Tibial nerve (tissue), 4 donors: ENCODE measurements around the gene DGCR2. TPM values are rescaled to one million over a fixed set of nuclear protein-coding genes. Genes with fewer than 3 reads are reported as not detected.

Experiments
- DNase-seq, 2 donors: peaks; one replicate each; pipeline ENCODE4 v3.0.0-alpha.2; 2019; ENCODE audit warnings: low spot score in 2 of 2
- H3K27ac ChIP-seq, 4 donors: fragments of 200-600 bp; sonication (generic) in 3 of 4; one replicate each; pipeline ENCODE4 v1.5.1; 2017 to 2019; ENCODE audit warnings: mild to moderate bottlenecking in 1 of 4
- H3K27me3 ChIP-seq, 2 donors: fragments of 200-600 bp; sonication (generic) in 1 of 2; one replicate each; pipeline versions ENCODE4 v1.5.1 to v1.6.0; 2017 to 2019
- H3K36me3 ChIP-seq, 3 donors: fragments of 200-600 bp; sonication (generic); one replicate each; pipeline ENCODE4 v1.5.1; 2018 to 2019
- H3K4me1 ChIP-seq, 4 donors: fragments of 200-600 bp; sonication (generic) in 3 of 4; one replicate each; pipeline ENCODE4 v1.5.1; 2017 to 2019
- H3K4me3 ChIP-seq, 4 donors: fragments of 200-600 bp; sonication (generic) in 3 of 4; one replicate each; pipeline ENCODE4 v1.5.1; 2017 to 2019; ENCODE audit warnings: mild to moderate bottlenecking in 1 of 4, moderate library complexity in 1 of 4
- H3K9me3 ChIP-seq, 4 donors: fragments of 200-600 bp; sonication (generic) in 3 of 4; one replicate each; pipeline ENCODE4 v1.5.1; 2017 to 2019
- CTCF ChIP-seq, 5 experiments: fragments of 200-600 bp in 3 of 5; fragments of 450-650 bp in 2 of 5; sonication (generic) in 3 of 5; IDR thresholded peaks; one replicate each; pipeline ENCODE4 v1.5.1; 2016 to 2019; ENCODE audit warnings: antibody characterized with exemption in 5 of 5, mild to moderate bottlenecking in 3 of 5, moderate library complexity in 2 of 5
- EP300 ChIP-seq, 2 donors: sonication (generic); formaldehyde crosslinking; IDR thresholded peaks; one replicate each; pipeline ENCODE4 v1.6.1; 2017; ENCODE audit warnings: antibody characterized with exemption in 2 of 2, mild to moderate bottlenecking in 1 of 2
- POLR2A ChIP-seq, 2 donors: fragments of 450-650 bp; IDR thresholded peaks; one replicate each; pipeline ENCODE4 v1.6.1; 2017; ENCODE audit warnings: antibody characterized with exemption in 2 of 2, mild to moderate bottlenecking in 2 of 2, moderate library complexity in 2 of 2
- whole genome bisulfite sequencing, 2 donors: methylation state at CpG; one replicate each; pipeline ENCODE4 v1.1.5; 2018; 5-methylcytosine and 5-hydroxymethylcytosine counted together
- total RNA-seq, 4 donors: library from RNA; depleted of rRNA; stranded (reverse); fragments of >200 nt; gene quantifications; one replicate each; pipeline ENCODE4 v1.1.0, GENCODE V29; 2016

Gene DGCR2
- total RNA-seq, 4 donors from 2014 or later = 57.6 to 68.0 (median 58.9) TPM

GRCh38 chr22:19063581-19064353 lies 58.4 kb downstream of the DGCR2 start:
- peaks cover 0 to 100% (median 30%) of the 10 kb centered on the region in 3 donors for H3K36me3 ChIP-seq

DNA sequence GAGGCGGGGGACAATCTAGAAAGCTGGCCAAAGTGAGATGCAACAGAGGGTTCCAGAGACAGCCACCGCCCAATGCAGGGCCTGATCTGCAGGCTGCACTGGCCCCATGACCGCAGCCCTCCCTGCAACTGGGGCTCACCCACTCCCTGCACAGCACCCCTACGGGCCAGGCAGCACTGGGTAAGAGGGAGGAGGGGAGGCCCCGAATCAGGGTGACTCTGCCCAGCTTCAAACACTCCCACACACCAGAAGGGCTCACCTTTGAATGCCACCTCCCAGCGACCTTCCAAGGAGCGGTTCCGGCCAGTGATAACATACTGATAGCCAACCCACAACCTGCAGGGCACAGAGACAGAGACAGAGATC lies 59.3 kb downstream of the DGCR2 start:
- peaks cover 0 to 7% (median 0%) of the 10 kb centered on the region in 4 donors for H3K4me1 ChIP-seq
- no peaks in the 10 kb centered on the region for H3K9me3 ChIP-seq
- 83 to 93% methylated on average over 7 to 8 of the region's 8 CpGs for WGBS, 2 donors
- no peak for DNase-seq
- H3K27me3 ChIP-seq = no peaks in the 10 kb centered on the region
- peaks cover 0 to 100% (median 30%) of the 10 kb centered on the region in 3 donors for H3K36me3 ChIP-seq
- no peak for TF ChIP-seq EP300 (IDR thresholded peaks at IDR 0.05)
- no peak for TF ChIP-seq POLR2A (IDR thresholded peaks at IDR 0.05)
- no peak for TF ChIP-seq CTCF (IDR thresholded peaks at IDR 0.05)
- no peak overlapping the region for H3K27ac ChIP-seq
- no peak overlapping the region for H3K4me3 ChIP-seq

More at GRCh38 chr22:19063581-19064353, 58.4 kb downstream of the DGCR2 start:
- H3K4me3 ChIP-seq = no peak overlapping the region
- no peak for TF ChIP-seq EP300 (IDR thresholded peaks at IDR 0.05)
- no peak for TF ChIP-seq CTCF (IDR thresholded peaks at IDR 0.05)
- no peak for TF ChIP-seq POLR2A (IDR thresholded peaks at IDR 0.05)
- 64 to 76% methylated on average over 8 of the region's 8 CpGs for WGBS, 2 donors
- no peak overlapping the region for H3K27ac ChIP-seq
- no peaks in the 10 kb centered on the region for H3K9me3 ChIP-seq
- H3K27me3 ChIP-seq = no peaks in the 10 kb centered on the region
- DNase-seq = no peak
- H3K4me1 ChIP-seq = peaks cover 0 to 7% (median 0%) of the 10 kb centered on the region in 4 donors

- DNase-seq = no peak
- Histone ChIP-seq H3K4me1 (peaks cover 0 to 7% (median 0%) of the 10 kb centered on the region in 4 donors), H3K36me3 (peaks cover 0 to 100% (median 27%) of the 10 kb centered on the region in 3 donors), H3K27ac (no peak overlapping the region), H3K4me3 (no peak overlapping the region), H3K9me3 (no peaks in the 10 kb centered on the region), H3K27me3 (no peaks in the 10 kb centered on the region)
- 40 to 67% methylated on average over 11 to 12 of the region's 12 CpGs for WGBS, 2 donors
- no peak for TF ChIP-seq POLR2A (IDR thresholded peaks at IDR 0.05)
- no peak for TF ChIP-seq CTCF (IDR thresholded peaks at IDR 0.05)
- no peak for TF ChIP-seq EP300 (IDR thresholded peaks at IDR 0.05)
Observed at GRCh38 chr22:19062139-19062942, 59.9 kb downstream of the DGCR2 start.

GRCh38 chr22:19061471-19062138 lies 60.6 kb downstream of the DGCR2 start:
- Histone ChIP-seq H3K27me3 (no peaks in the 10 kb centered on the region), H3K36me3 (peaks cover 0 to 100% (median 27%) of the 10 kb centered on the region in 3 donors), H3K9me3 (no peaks in the 10 kb centered on the region), H3K4me3 (no peak overlapping the region), H3K4me1 (peaks cover 0 to 7% (median 0%) of the 10 kb centered on the region in 4 donors), H3K27ac (no peak overlapping the region)
- 87 to 91% methylated on average over 6 of the region's 6 CpGs for WGBS, 2 donors
- no peak for DNase-seq
- TF ChIP-seq CTCF (IDR thresholded peaks at IDR 0.05) (no peak), POLR2A (IDR thresholded peaks at IDR 0.05) (no peak), EP300 (IDR thresholded peaks at IDR 0.05) (no peak)
